ENCODE measurements around the gene CDKL4.
"Not testable (repeated sequence)": the region's sequence is repeated elsewhere in the genome, so short reads cannot be mapped to it uniquely, and the experiment has no call there.

The CDKL4 gene

DNA sequence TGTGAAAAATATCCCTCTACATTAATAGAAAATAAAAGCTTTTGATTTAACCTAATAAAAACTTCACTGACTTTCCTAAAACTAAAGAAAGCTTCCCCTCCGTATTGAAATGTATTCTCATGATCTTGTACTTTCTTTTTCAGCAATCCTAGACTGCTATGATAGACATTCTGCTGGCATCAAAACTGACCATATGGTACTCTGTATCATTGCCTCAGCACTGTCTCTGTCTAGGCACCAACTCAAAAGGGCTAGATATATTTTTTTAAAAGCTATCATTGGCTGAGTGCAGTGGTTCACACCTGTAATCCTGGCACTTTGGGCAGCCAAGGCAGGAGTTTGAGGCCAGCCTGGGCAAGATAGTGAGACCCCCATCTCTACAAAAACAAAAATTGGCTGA lies 32.9 kb downstream of the CDKL4 start:
- Histone ChIP-seq H3K79me1 (ENCODE audit: low read length) (no peaks in the 10 kb centered on the region), H3K36me3 (ENCODE audit: control insufficient read depth, insufficient read depth, low read length) (no peaks in the 10 kb centered on the region), H2BK15ac (replicated peaks; ENCODE audit: low read depth) (no peak overlapping the region), H3K4me2 (ENCODE audit: low read length) (no peak overlapping the region), H3K27ac (ENCODE audit: low read depth, low read length) (no peak overlapping the region), H3K4ac (ENCODE audit: low read depth, low read length) (no peak overlapping the region), H4K5ac (ENCODE audit: low read length) (no peak overlapping the region), H3K23ac (ENCODE audit: low read length) (no peak overlapping the region), H4K8ac (ENCODE audit: low read depth, low read length) (no peak overlapping the region), H3K4me3 (ENCODE audit: low read length) (no peak overlapping the region), H3K27me3 (ENCODE audit: insufficient read depth, low read length, poor library complexity) (no peaks in the 10 kb centered on the region), H2BK5ac (ENCODE audit: low read length) (no peak overlapping the region), H3K79me2 (ENCODE audit: control insufficient read depth, insufficient read depth, low read length) (no peaks in the 10 kb centered on the region), H3K56ac (ENCODE audit: low read length) (no peak overlapping the region), H3K9ac (ENCODE audit: low read length) (no peak overlapping the region), H3K4me1 (ENCODE audit: control insufficient read depth, low read depth, low read length) (no peaks in the 10 kb centered on the region), H2AK5ac (ENCODE audit: low read length) (no peak overlapping the region), H3K18ac (ENCODE audit: low read length) (no peak overlapping the region), H2BK120ac (ENCODE audit: low read depth, low read length) (no peak overlapping the region)
- WGBS (ENCODE audit: extremely low coverage, insufficient coverage, low lambda C conversion rate), result no CpG with 5 or more reads among the region's 1 CpG
- DNase-seq, result no peak

DNA sequence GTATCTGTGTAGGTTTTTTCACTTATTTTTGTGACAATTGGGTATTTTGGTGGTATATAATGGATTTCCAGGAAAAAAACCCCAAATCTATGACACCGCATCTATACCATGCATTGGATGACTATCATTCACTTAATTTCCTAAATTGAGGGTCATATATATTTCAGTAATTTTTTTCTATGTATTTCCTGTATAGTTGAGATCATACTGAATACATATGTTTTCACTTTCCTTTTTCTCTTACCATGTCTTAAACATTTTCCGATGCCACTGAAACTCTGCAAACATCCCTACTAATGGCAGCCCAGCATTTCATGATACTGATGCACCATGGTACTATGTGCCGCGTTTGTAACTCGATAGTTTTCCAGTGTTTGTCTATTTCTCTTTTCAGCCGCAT lies 40.4 kb downstream of the CDKL4 start:
- Histone ChIP-seq H3K4ac (ENCODE audit: low read depth, low read length) (no peak overlapping the region), H3K4me1 (ENCODE audit: control insufficient read depth, low read depth, low read length) (no peaks in the 10 kb centered on the region), H3K9ac (ENCODE audit: low read length) (no peak overlapping the region), H3K27ac (ENCODE audit: low read depth, low read length) (no peak overlapping the region), H3K23ac (ENCODE audit: low read length) (no peak overlapping the region), H2BK120ac (ENCODE audit: low read depth, low read length) (no peak overlapping the region), H2BK5ac (ENCODE audit: low read length) (no peak overlapping the region), H4K5ac (ENCODE audit: low read length) (no peak overlapping the region), H3K79me2 (ENCODE audit: control insufficient read depth, insufficient read depth, low read length) (no peaks in the 10 kb centered on the region), H2BK15ac (replicated peaks; ENCODE audit: low read depth) (no peak overlapping the region), H3K36me3 (ENCODE audit: control insufficient read depth, insufficient read depth, low read length) (no peaks in the 10 kb centered on the region), H3K4me2 (ENCODE audit: low read length) (no peak overlapping the region), H3K79me1 (ENCODE audit: low read length) (no peaks in the 10 kb centered on the region), H3K56ac (ENCODE audit: low read length) (no peak overlapping the region), H3K4me3 (ENCODE audit: low read length) (no peak overlapping the region), H3K27me3 (ENCODE audit: insufficient read depth, low read length, poor library complexity) (no peaks in the 10 kb centered on the region), H2AK5ac (ENCODE audit: low read length) (no peak overlapping the region), H3K18ac (ENCODE audit: low read length) (no peak overlapping the region), H4K8ac (ENCODE audit: low read depth, low read length) (no peak overlapping the region)
- WGBS (ENCODE audit: extremely low coverage, insufficient coverage, low lambda C conversion rate), result no CpG with 5 or more reads among the region's 6 CpGs
- no peak for DNase-seq

DNA sequence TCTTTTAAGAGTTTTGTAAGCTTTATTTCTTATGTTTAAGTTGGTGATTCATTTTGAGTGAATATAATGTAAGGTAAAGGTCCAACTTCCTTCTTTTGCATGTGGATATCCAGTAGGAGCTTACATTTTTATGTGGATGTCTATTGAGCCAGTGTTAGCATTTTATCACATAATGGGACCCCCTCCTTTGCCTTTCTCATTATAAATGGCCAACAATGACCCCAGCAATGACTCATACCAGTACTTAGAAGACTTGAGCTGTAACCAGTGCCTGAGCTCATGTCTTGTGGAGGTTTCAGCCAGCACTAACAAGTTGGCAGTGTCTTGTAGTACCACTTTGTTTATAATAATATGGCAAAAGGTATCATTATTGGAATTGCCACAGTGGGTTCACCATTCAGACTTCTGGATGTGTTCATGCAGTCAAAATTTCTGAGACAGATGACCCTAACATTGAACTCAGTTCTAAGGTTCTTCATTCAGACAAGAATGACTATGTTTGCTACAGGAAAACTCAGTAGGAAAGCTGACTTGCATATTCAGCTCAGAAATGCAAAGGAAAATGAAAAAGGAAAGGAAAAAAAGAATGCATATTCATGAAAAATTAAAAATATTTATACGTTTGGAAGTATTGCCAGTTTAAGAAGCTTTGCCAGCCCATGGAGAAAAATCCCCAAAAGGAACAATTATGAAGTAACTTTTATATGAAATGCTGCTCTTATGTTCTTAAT lies 41.0 kb downstream of the CDKL4 start:
- Histone ChIP-seq H3K27ac (ENCODE audit: low read depth, low read length) (no peak overlapping the region), H2BK5ac (ENCODE audit: low read length) (no peak overlapping the region), H3K4me3 (ENCODE audit: low read length) (no peak overlapping the region), H3K18ac (ENCODE audit: low read length) (no peak overlapping the region), H3K4me1 (ENCODE audit: control insufficient read depth, low read depth, low read length) (no peaks in the 10 kb centered on the region), H2BK120ac (ENCODE audit: low read depth, low read length) (no peak overlapping the region), H3K23ac (ENCODE audit: low read length) (no peak overlapping the region), H3K79me2 (ENCODE audit: control insufficient read depth, insufficient read depth, low read length) (no peaks in the 10 kb centered on the region), H2BK15ac (replicated peaks; ENCODE audit: low read depth) (no peak overlapping the region), H4K8ac (ENCODE audit: low read depth, low read length) (no peak overlapping the region), H3K4ac (ENCODE audit: low read depth, low read length) (no peak overlapping the region), H3K36me3 (ENCODE audit: control insufficient read depth, insufficient read depth, low read length) (no peaks in the 10 kb centered on the region), H4K5ac (ENCODE audit: low read length) (no peak overlapping the region), H3K4me2 (ENCODE audit: low read length) (no peak overlapping the region), H3K9ac (ENCODE audit: low read length) (no peak overlapping the region), H3K27me3 (ENCODE audit: insufficient read depth, low read length, poor library complexity) (no peaks in the 10 kb centered on the region), H2AK5ac (ENCODE audit: low read length) (no peak overlapping the region), H3K56ac (ENCODE audit: low read length) (no peak overlapping the region), H3K79me1 (ENCODE audit: low read length) (no peaks in the 10 kb centered on the region)
- WGBS (ENCODE audit: extremely low coverage, insufficient coverage, low lambda C conversion rate), result 100% methylated on average over 1 of the region's 1 CpG
- peak; percentile 47 for DNase-seq

DNA sequence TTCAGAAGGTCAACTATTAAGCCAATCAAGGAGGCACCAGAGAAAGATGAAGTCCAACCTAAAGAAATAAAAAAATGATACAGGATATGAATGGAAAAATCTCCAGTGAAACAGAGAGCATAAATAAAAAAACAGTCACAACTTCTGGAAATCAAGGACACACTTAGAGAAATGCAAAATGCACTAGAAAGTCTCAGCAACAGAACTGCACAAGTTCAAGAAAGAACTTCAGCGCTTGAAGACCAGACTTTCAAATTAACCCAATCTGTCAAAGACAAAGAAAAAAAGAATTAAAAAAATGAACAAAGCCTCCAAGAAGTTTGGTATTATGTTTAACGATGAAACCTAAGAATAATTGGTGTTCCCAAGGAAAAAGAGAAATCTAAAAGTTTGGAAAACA lies 46.8 kb downstream of the CDKL4 start:
- H3K27me3 ChIP-seq (ENCODE audit: insufficient read depth, low read length, poor library complexity); H3K18ac ChIP-seq (ENCODE audit: low read length); H2BK120ac ChIP-seq (ENCODE audit: low read depth, low read length); H3K56ac ChIP-seq (ENCODE audit: low read length); H3K27ac ChIP-seq (ENCODE audit: low read depth, low read length); H3K9ac ChIP-seq (ENCODE audit: low read length); H3K4me2 ChIP-seq (ENCODE audit: low read length); H3K79me1 ChIP-seq (ENCODE audit: low read length); H3K79me2 ChIP-seq (ENCODE audit: control insufficient read depth, insufficient read depth, low read length); H2BK15ac ChIP-seq (replicated peaks; ENCODE audit: low read depth); H2AK5ac ChIP-seq (ENCODE audit: low read length); H4K5ac ChIP-seq (ENCODE audit: low read length); H2BK5ac ChIP-seq (ENCODE audit: low read length); H3K36me3 ChIP-seq (ENCODE audit: control insufficient read depth, insufficient read depth, low read length); DNase-seq; H3K4ac ChIP-seq (ENCODE audit: low read depth, low read length); H3K23ac ChIP-seq (ENCODE audit: low read length); H3K4me1 ChIP-seq (ENCODE audit: control insufficient read depth, low read depth, low read length); H4K8ac ChIP-seq (ENCODE audit: low read depth, low read length); H3K4me3 ChIP-seq (ENCODE audit: low read length): not testable (repeated sequence)
- no CpG with 5 or more reads among the region's 2 CpGs for WGBS (ENCODE audit: extremely low coverage, insufficient coverage, low lambda C conversion rate)

GRCh38 chr2:39194686-39195085 lies 49.1 kb downstream of the CDKL4 start:
- Histone ChIP-seq H4K8ac (ENCODE audit: low read depth, low read length) (no peak overlapping the region), H3K4me1 (ENCODE audit: control insufficient read depth, low read depth, low read length) (no peaks in the 10 kb centered on the region), H3K4ac (ENCODE audit: low read depth, low read length) (no peak overlapping the region), H3K27ac (ENCODE audit: low read depth, low read length) (no peak overlapping the region), H2BK120ac (ENCODE audit: low read depth, low read length) (no peak overlapping the region), H2AK5ac (ENCODE audit: low read length) (no peak overlapping the region), H3K9ac (ENCODE audit: low read length) (no peak overlapping the region), H3K56ac (ENCODE audit: low read length) (no peak overlapping the region), H3K18ac (ENCODE audit: low read length) (no peak overlapping the region), H3K36me3 (ENCODE audit: control insufficient read depth, insufficient read depth, low read length) (no peaks in the 10 kb centered on the region), H2BK5ac (ENCODE audit: low read length) (no peak overlapping the region), H3K79me2 (ENCODE audit: control insufficient read depth, insufficient read depth, low read length) (no peaks in the 10 kb centered on the region), H3K79me1 (ENCODE audit: low read length) (no peaks in the 10 kb centered on the region), H3K23ac (ENCODE audit: low read length) (no peak overlapping the region), H4K5ac (ENCODE audit: low read length) (no peak overlapping the region), H3K4me3 (ENCODE audit: low read length) (no peak overlapping the region), H2BK15ac (replicated peaks; ENCODE audit: low read depth) (no peak overlapping the region), H3K27me3 (ENCODE audit: insufficient read depth, low read length, poor library complexity) (no peaks in the 10 kb centered on the region), H3K4me2 (ENCODE audit: low read length) (no peak overlapping the region)
- DNase-seq, result no peak
- no CpG with 5 or more reads among the region's 3 CpGs for WGBS (ENCODE audit: extremely low coverage, insufficient coverage, low lambda C conversion rate)

- Histone ChIP-seq H3K4me2 (ENCODE audit: low read length) (no peak overlapping the region), H3K79me1 (ENCODE audit: low read length) (no peaks in the 10 kb centered on the region), H4K5ac (ENCODE audit: low read length) (no peak overlapping the region), H4K8ac (ENCODE audit: low read depth, low read length) (no peak overlapping the region), H3K4me3 (ENCODE audit: low read length) (no peak overlapping the region), H2BK15ac (replicated peaks; ENCODE audit: low read depth) (no peak overlapping the region), H3K23ac (ENCODE audit: low read length) (no peak overlapping the region), H3K36me3 (ENCODE audit: control insufficient read depth, insufficient read depth, low read length) (no peaks in the 10 kb centered on the region), H3K4ac (ENCODE audit: low read depth, low read length) (no peak overlapping the region), H3K56ac (ENCODE audit: low read length) (no peak overlapping the region), H2BK5ac (ENCODE audit: low read length) (no peak overlapping the region), H2AK5ac (ENCODE audit: low read length) (no peak overlapping the region), H3K27ac (ENCODE audit: low read depth, low read length) (no peak overlapping the region), H3K4me1 (ENCODE audit: control insufficient read depth, low read depth, low read length) (no peaks in the 10 kb centered on the region), H3K9ac (ENCODE audit: low read length) (no peak overlapping the region), H3K79me2 (ENCODE audit: control insufficient read depth, insufficient read depth, low read length) (no peaks in the 10 kb centered on the region), H3K18ac (ENCODE audit: low read length) (no peak overlapping the region), H3K27me3 (ENCODE audit: insufficient read depth, low read length, poor library complexity) (no peaks in the 10 kb centered on the region), H2BK120ac (ENCODE audit: low read depth, low read length) (no peak overlapping the region)
- no peak for DNase-seq
- no CpG with 5 or more reads among the region's 4 CpGs for WGBS (ENCODE audit: extremely low coverage, insufficient coverage, low lambda C conversion rate)
Observed at GRCh38 chr2:39188960-39189494, 54.7 kb downstream of the CDKL4 start.

Measured in mesendoderm (in vitro differentiated cells).